ENCODE data around the gene LRP1B.

GRCh38 chr2:141186413-141187074 lies 944.3 kb downstream of the LRP1B start:
- TF ChIP-seq CTCF (IDR thresholded peaks at IDR 0.05; ENCODE audit: borderline replicate concordance, extremely low read depth, low read length, poor library complexity, severe bottlenecking): no peak
- no peak for TF ChIP-seq EZH2 (IDR thresholded peaks at IDR 0.05; ENCODE audit: borderline replicate concordance, low read depth, low read length, severe bottlenecking)

All from DND-41 (cell line).